ENCODE results near the gene SQSTM1.
"Not testable (repeated sequence)": the region's sequence is repeated elsewhere in the genome, so short reads cannot be mapped to it uniquely, and the experiment has no call there.

Gene SQSTM1

DNA sequence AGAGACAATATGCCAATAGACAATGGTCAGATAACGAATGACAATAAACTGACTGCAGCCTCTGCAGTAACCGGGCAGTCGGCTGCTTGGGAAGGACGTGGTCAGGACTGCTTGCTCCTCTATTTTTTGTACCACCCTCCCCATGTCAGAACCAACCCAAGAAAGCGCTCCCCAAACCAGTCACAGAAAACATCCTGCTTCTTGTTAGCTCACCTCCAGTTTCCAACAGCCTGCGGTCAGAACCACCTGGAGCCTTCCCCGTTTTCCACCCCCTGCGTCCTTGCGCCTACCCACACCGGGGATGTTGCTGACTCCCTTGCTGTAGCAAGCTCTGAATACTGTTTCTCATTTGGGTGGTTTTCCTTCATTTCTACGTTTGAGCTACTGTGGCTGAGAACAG, 39.6 kb downstream of the SQSTM1 start:
- no peak for DNase-seq

DNA sequence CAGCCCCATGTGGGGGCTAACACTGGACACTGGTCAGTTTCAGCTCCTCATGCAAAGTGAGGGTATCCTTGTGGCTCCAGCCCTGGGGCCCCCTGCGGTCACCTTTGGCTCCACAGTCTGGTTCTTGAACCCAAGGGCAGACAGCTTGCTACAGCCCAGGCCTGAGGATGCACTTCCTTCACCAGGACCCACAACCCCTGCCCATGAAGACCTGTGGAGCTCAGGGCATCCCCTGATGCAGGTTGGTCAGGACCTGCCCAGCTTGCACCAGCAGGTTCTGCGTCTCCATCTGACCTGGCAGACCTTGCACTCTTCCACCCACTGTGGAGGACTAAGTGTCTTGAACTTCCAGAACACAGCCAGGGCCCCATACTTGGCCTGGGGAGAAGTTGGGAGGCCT, 41.6 kb downstream of the SQSTM1 start:
- no peak for DNase-seq

DNA sequence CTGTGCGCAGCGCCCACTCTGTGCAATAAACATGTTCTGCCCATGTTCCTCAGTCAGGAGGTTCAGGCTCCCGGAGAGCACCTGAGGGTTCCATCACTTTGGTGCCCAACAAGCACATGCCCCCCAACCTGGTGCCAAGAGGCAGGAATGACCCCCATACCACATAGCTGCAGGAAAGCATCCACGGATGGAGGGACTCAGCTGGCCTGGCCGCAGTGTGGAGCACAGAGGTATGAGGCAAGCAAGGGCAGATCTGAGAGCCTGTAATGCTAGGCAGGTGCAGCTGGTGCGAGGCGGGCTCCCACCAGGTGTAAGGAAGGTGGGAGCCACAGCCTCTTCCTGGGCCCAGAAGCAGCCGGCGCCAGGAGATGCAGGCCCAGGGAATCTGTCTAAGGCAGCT, 42.2 kb downstream of the SQSTM1 start:
- DNase-seq, result no peak

DNA sequence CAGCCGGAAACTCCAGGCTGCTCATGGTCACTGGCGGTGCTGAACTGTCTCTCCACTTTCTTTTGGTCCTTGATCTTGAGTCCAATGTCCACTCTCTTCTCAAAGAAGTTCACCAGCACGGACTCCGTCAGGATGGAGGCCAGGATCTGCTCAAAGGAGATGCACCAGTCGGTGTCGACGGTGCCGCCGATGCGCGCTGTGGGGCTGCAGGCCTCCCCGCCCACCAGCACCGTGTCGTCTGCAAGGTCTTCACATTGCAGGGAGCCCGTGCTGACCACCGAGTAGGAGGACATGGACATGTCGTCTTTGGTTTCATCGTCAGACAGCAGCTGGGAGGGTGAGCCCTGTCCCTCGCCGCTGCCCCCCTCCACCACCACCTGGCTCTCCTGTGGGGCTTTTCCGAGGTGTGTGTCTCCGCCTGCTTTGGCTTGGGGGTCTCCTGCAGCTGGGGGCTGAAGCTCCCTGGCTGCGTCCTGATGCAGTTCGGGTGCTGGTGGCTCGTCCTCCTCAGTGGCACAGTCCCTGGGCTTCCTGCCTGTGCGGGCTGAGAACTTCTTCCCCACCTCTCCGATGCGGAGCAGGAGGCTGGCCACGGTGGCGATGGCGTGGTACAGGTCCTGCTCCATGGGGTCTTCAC, 42.9 kb downstream of the SQSTM1 start:
- DNase-seq, result no peak

DNA sequence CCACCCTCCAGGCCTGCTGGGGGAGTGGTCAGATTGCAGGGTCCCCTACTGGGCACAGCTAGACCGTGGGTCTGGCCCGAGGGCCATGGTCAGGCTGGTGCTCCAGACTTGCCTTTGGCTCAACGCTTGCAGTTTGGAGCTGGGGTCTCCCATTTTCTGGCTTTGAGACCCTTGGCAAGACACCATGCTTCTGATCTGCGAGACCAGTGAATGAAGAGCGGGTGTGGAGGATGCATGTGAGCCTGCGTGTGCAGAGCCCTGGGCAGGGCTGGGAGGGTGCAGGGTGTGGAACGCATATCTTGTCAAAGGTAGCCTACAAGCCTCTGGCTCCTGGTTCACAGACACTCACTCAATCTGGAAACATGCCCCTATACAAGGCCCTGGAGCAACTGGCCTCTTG, 44.0 kb downstream of the SQSTM1 start:
- DNase-seq, result no peak

DNA sequence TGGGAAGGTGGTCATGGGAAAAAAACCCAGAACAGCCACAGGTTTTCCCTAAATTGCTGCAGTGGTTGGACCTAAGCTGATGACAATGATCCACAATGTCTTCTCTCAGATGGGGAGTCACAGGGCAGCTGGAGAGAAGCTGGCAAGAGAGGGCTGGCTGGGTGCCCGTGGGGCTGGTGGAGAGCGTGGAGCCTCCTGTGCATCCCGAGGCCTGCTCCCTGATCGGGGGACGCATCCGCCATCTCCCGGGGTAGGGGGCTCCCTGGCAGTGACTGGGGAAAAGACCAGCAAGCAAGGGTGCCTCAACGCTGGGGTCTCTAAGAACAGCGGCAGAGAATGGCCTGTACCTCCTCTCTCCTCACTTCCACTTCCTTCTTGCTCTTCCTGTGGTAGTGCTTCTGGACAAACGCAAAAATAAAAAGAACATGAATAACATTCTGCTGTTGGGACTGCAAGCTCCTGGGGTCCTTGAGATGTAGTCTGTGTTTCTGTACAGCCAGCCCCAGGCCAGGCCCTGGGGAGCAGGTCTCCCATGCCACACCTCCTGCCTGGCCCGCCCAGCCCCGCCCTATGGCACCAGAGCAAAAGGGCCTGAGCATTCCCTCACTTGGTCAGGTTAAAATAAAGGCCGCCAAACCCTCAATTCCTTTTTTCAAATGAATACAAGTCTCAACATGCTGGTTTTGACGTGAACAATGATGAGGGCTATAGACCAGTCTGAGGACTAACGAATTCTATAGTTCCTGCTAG, 45.0 kb downstream of the SQSTM1 start:
- DNase-seq, result no peak

DNA sequence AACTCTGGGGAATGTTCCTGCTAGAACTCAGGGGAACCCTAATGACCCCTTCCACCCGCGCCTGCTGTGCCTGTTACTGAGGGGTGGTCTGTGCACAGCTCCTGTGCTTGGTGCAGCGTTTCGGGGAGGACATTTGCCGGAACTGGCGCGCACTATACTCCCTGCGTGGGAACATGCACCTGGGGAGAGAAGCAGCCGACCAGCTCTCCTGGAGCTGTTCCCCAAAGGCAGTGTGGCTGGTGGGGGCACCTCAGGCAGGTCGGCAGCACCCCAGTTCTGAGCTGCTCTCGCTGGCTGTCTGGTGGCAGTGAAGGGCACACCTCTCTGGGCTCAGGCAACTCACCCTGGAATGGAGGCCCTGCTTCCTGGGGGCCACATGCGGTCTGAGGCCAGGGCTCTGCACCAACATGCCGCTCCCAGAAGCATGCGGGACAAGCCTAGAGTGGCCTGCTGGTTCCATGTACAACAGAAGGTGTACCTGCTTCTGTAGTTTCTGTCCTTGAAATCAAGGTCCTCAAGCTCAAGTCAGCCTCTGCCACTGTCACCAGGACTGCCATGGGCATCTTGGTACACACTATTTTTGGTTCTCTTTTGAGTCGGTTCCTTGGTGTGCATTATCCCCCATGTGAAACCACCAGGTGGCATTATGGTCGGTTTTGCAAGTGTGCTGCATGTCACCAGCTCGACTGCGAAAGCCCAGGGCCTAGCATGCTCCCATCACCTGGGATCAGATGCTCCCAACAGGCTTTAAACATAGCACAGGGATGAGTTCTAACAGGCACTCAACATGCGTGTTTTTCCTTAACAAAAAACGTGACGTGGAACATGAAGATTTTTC, 45.8 kb downstream of the SQSTM1 start:
- DNase-seq, result no peak

DNA sequence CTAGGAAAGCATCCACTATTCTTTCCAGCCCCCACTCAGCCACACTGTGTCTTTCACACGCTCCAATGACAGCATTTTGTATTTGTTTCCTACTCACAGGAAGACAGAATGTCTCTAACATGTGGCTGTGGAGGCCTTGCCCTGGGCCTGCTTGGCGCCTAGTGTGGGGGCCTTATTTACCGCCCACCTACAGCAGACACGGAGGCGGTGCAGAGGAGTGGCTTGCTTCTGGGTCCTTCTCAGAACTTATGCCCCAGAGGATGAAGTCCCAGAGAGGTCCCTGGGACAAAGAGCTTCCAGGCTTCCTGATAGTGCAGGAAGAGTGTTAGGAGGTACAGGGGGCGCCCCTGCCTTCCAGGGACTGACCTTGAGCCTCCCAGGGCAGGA, 46.4 kb downstream of the SQSTM1 start:
- DNase-seq, result no peak

DNA sequence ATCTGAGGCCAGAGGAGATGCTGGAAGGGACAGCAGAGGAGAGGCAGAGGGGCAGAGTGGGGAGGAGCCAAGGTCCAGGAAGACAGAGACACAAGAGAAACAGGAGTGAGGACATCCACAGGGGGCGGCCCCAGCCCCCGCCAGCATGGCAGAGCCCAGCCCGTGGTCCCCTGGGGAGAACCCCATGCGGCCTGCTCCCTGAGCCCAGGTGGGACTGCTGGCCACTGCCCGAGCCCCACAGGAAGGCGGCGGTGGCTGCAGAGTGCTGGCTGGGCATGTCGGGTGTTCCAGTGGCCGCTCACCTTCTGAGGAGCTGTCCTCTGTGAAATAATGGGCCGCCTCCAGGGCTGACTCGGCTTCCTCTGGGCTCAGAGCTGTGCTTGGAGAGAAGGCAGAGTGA, 46.8 kb downstream of the SQSTM1 start:
- no peak for DNase-seq

DNA sequence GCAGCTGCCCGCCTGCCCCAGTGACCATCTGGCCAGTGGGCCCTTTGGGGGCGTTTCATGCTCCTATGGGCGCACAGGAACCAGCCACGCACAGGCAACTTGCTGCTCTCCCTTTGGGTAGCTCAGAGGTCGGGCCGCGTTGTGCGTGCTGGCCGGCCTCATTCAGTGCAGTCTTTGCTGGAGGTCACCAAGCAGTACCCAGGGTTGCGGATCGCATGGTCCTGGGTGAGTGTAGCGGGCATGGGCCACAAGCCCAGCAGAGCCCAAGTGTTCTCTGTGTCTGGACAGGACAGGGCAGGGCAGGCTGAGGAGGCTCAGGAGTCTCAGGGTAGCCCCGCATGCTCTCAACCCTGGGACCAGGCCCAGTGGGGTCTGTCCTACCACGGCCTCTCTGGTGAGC, 47.8 kb downstream of the SQSTM1 start:
- no peak for DNase-seq

DNA sequence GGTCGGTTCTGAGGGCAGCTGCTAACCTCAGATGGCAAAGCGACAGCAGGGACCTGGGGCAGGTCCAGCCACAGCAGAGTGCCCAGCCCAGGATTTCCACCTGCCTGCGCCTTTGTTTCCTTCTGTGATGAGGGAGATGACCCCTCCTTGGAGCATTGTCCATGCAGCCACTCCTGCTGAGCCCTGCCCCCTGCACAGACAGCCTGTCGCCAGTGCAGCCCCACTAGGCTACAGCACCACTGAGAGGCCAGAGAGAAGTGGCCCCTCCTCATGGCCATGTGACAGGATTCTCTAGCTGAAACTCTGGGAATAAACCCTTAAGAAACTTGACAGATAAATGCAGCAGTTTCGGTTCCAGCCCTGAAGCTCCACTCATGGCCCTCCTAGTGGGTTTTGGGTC, 48.4 kb downstream of the SQSTM1 start:
- no peak for DNase-seq

DNA sequence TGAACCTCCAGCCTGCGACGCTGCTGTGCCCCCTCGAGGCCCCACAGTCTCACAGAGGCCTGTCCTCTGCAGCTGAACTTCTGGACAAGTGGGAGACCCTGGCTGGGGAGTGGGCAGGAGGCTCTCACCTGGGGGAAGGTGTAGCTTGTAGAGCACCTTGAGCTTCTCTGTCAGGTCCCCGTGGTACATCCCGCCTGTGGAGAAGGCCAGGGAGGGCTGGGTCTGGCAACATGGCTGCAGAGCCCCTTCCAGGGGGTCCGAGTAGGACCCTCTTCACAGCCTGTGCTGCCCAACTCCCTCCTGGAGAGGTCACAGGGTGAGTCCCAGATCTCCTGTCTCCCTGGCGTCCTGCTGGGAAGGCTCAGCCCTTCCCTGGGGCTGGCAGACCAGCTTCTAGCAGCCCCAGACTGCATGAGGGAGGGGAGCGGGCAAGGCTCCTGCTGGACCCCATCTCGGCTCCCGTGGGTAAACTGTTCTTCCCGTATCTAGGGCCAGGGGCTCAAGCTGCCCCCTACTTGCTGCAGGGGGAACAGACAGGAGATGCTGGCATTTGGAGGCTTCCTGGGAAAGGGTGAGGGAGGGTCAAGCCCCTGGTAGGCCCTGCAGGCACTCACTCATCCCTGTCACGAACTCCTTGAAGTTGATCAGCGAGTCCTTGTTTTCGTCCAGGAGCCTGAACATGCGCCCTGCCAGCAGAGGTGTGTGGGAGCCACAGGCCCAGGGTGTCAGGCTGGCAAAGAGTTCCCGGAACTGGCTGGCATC, 49.1 kb downstream of the SQSTM1 start:
- no peak for DNase-seq

DNA sequence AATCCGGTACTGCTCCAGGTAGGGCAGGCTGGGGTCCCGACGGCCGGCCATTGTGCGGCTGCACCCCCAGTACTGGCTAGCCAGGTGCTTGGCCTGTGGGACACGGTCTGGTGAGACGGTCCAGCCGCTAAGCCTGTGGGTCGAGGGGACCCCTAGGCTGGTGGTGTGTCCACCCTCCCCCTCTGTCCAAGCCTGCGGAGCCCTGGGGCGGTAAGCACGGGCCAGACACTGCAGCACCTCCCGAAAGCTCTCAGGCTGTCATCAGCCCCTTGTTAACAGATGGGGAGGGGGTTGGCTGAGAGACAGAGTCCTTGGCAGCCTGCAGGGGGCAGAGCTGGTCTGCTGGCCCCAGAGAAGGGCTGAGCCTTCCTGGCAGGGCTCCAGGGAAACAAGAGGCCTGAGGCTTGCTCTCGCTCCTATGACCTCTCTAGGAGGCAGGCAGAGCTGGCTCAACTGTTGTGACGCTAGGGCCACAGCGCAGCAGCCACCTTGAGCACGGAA, 49.7 kb downstream of the SQSTM1 start:
- no peak for DNase-seq

DNA sequence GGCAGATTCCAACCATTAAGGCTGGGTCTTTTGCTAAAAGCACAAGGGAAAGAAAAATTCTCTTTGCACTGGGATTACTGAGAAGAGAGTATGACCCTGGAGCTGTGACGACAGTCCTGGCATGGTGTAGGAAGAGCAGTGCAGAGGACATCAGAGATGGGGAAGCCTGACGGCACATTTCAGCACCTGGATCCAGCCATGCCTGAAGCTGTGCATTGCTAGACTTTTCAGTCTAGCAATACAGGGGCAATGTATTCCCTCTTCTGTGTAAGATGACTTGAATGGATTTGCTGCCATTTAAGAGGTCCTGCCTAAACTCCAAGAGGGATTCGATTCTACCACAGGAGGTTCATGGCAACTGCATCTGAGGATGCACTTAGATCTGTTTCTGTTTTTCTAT, 50.2 kb downstream of the SQSTM1 start:
- no peak for DNase-seq

DNA sequence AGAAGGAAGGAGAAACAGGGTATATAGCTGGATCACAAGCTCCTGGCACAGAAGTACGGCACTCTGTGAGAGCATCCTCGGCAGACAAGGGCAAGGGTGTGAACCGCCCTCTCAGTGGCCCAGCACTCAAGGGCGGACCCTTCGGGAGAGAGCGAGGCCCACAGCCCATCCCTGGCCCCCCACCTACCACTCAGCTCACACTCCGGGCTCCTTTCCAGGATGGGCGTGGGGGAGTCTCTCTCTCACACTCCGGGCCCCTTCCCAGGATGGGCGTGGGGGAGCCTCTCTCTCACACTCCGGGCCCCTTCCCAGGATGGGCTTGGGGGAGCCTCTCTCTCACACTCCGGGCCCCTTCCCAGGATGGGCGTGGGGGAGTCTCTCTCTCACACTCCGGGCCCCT, 50.8 kb downstream of the SQSTM1 start:
- DNase-seq, result not testable (repeated sequence)

DNA sequence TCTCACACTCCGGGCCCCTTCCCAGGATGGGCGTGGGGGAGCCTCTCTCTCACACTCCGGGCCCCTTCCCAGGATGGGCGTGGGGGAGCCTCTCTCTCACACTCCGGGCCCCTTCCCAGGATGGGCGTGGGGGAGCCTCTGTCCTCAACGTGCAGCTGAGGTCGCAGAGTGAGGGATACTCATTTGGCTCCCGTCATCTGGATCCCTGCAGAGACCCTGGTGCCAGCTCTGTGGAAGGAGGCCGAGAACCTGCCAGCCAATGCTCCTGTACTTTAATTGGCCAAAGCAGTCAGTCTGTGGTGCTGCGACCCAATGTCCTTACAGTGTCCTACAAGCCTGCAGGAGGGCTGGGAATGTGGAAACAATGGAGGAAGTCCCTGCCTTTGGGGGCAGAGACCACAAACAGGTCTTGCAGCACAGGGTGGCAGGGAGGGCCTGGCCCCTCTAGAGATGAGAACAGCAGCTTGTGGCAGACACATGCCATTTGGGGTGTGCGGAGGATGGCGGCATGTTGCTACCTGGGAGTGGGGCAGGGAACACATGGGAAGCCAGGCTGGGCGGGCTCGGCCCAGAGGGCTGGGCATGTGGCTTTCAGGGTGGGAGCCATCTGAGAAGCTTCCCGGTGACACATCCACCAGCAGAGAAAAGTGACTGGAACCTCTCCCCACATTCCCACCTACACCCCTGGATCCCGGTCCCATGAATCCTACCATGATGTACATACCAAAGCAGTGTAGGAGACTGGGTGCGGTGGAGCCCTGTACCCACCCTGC, 51.5 kb downstream of the SQSTM1 start:
- DNase-seq, result no peak

DNA sequence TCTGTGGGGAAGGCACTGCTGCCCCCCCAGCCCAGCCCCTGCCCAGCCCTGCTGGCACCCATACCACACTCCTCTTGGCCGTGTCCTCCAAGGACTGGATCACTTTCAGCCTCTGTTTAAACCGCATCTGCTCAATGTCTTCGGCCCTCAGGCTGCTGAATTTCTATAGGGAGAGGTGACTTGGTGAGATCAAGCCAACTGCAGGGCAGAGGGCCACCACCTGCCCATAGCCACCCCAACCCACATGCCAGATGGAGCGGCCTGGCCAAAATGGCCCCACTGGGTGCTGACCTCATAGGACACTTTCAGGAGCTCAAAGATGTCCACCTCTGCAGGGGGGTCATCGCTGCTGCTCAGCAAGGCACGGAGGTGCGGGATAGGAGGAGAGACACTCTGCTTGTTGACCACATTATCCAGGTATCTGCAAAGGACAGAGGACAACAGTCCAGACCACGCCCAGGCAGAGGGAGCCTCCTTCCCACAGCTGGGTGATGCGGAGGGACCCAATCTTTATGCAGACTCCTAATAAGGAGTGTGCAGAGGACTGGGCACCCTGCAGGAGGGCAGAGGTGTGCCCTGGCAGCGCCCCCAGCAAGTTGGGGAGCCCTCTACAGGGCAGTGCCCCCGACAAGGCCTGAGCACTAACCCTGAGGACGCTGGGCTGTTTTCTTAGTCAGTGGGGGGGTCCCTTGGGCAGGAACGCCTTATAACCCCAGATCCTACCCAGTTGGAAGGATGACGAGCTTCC, 52.3 kb downstream of the SQSTM1 start:
- no peak for DNase-seq

DNA sequence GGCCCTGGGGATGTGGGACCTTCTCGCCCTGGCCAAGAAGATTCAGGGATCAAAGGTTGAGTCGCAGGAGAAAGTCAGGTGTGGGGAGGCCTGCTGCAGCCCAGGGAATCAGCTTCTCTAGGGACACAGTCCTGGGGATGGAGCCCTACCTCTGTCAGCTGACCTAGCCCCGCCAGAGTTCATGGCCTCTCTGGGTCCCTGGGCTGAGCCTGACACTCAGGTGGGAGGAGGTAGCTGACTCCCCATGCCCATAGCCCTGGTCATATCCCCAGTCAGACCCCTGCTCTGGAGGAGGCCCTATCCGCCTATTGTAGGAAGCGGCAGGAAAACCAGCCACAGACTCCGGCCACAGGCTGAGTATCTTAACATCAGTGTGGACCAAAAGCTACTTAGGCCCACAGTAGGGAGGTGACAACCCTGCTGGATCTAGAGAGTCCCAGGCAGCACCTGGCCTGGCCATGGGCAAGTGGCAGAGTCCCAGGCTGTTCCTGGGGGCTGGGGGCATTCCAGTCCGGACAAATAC, 52.9 kb downstream of the SQSTM1 start:
- DNase-seq, result no peak

DNA sequence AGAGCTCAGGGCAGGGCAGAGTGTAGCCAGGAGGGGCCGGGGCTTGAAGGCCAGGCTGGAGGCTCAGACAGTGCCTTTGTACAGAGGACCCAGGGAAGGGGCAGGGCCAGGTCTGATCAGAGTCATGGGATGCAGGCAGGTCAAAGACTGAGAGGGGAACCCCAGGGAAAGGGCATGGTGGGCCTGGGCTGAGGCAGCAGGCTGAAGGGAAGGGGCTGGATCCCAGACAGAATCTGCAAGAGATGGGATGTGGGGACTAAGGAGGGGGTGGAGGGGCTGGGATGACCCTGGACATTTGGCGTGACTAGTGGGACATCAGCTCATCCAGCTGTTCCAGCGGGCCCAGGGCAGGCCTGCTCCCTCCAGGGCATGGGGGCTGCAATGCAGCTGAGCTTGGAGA, 53.4 kb downstream of the SQSTM1 start:
- DNase-seq, result no peak

DNA sequence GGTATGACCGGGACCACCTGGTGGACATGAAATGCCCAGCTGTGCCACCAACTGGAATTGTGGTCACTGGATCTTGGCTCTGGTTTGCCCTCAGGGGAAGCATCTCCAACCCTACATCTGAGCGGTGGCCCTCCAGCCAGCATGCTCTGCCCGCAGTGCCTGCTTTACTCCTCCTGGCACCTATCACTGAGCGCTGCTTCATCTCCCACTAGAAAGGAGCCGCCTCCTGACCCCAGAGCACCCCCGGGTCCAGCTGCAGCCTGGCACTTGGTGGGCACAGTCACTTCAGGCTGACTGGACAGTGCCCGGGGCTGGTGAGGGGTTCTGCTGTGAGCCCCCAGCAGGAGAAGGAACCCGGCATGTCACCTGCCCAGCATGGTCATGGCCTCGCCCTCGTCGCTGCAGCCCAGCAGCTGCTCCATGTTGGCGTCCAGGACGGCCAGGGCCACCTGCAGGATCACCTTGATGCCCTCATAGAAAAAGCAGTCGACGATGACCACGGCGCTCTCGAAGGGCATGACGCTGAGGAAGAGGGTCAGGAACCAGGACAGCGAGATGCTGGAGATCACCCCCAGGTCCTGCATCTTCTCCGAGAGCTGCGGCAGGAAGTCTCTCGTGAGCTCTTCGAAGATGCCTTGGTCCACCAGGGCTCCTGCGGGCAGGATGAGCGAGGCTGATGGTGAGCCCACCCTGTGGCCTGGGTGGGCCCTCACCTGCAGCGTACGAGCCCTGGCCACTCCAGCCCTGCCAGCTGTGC, 54.0 kb downstream of the SQSTM1 start:
- no peak for DNase-seq

Measured in T1000 (cell line).